NCI-H510A (cell line): Measurements from ENCODE around the gene CEP170.
"Not testable (repeated sequence)": the region's sequence is repeated elsewhere in the genome, so short reads cannot be mapped to it uniquely, and the experiment has no call there.

Experiments used
- DNase-seq: peaks from one replicate; lab custom pipeline; 2025; lab: John Stamatoyannopoulos, UW

Gene CEP170

GRCh38 chr1:243173758-243174369 is 81.2 kb downstream of the CEP170 start:
- DNase-seq, result not testable (repeated sequence)

- not testable (repeated sequence) for DNase-seq
These were observed 90.2 kb downstream of the CEP170 start for GRCh38 chr1:243164911-243165310.

GRCh38 chr1:243150906-243151305 is 104.2 kb downstream of the CEP170 start:
- DNase-seq, result not testable (repeated sequence)

- not testable (repeated sequence) for DNase-seq
These were observed 106.0 kb downstream of the CEP170 start for GRCh38 chr1:243149120-243149519.

GRCh38 chr1:243147351-243147750 is 107.7 kb downstream of the CEP170 start:
- not testable (repeated sequence) for DNase-seq

GRCh38 chr1:243140498-243140897 is 114.6 kb downstream of the CEP170 start:
- DNase-seq, result not testable (repeated sequence)

- not testable (repeated sequence) for DNase-seq
These were observed 132.1 kb downstream of the CEP170 start for GRCh38 chr1:243122876-243123409.

GRCh38 chr1:243121939-243122338 is 133.1 kb downstream of the CEP170 start:
- not testable (repeated sequence) for DNase-seq

- not testable (repeated sequence) for DNase-seq
These were observed 136.3 kb downstream of the CEP170 start for GRCh38 chr1:243118601-243119322.

GRCh38 chr1:243116187-243116586 is 138.9 kb downstream of the CEP170 start:
- not testable (repeated sequence) for DNase-seq

- not testable (repeated sequence) for DNase-seq
These were observed 140.3 kb downstream of the CEP170 start for GRCh38 chr1:243114769-243115168.

- not testable (repeated sequence) for DNase-seq
These were observed 140.9 kb downstream of the CEP170 start for GRCh38 chr1:243114059-243114713.

GRCh38 chr1:243107171-243107570 is 147.9 kb downstream of the CEP170 start:
- not testable (repeated sequence) for DNase-seq

- not testable (repeated sequence) for DNase-seq
These were observed 149.3 kb downstream of the CEP170 start for GRCh38 chr1:243105652-243106332.

GRCh38 chr1:243105104-243105503 is 150.0 kb downstream of the CEP170 start:
- not testable (repeated sequence) for DNase-seq

- not testable (repeated sequence) for DNase-seq
These were observed 150.6 kb downstream of the CEP170 start for GRCh38 chr1:243104452-243104851.

GRCh38 chr1:243101551-243102050 is 153.5 kb downstream of the CEP170 start:
- not testable (repeated sequence) for DNase-seq

GRCh38 chr1:243087368-243087767 is 167.7 kb downstream of the CEP170 start:
- DNase-seq, result not testable (repeated sequence)
